GM10266 (cell line): ENCODE results near the gene ZDHHC19.
"Not testable (repeated sequence)": the region's sequence is repeated elsewhere in the genome, so short reads cannot be mapped to it uniquely, and the experiment has no call there.

Source experiments
- DNase-seq: peaks from one replicate; pipeline ENCODE4 v3.0.0; 2012; ENCODE audit errors: extremely low spot score
- TF ChIP-seq, protein P1 (sequence below): IDR thresholded peaks from 2 replicates; pipeline ENCODE4 v1.5.1; 2012; ENCODE audit warnings: mild to moderate bottlenecking, low read depth; ENCODE audit not compliant: control insufficient read depth, insufficient read depth; ENCODE audit errors: missing control alignments

Gene ZDHHC19

DNA sequence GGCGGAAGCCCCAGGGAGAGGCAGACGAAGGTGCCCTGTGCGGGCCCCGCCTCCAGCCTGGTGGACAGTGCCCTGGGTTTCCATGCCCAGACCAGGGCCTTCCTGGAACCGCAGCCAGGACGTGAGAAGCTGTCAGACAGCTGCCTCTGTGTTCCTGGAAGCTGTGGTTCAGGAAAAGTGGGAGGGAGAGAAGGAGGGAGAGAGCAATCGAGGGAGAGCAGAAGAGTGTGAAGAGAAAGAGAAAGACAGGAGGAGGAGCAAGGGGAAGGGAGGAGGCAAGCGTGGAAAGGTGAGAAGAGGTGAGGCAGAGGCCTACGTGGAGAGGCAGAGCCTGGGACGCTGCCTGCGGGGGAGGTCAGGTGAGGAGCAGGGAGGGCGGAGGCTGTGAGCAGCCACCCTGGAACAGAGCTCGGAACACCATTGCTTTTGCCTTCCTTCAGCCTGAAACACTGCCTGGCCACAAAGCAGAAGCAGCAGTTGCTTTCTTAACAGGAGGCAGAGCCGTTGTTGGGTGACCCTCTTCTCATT is 18.6 kb downstream of the ZDHHC19 start:
- DNase-seq = no peak
- TF ChIP-seq, protein P1, sequence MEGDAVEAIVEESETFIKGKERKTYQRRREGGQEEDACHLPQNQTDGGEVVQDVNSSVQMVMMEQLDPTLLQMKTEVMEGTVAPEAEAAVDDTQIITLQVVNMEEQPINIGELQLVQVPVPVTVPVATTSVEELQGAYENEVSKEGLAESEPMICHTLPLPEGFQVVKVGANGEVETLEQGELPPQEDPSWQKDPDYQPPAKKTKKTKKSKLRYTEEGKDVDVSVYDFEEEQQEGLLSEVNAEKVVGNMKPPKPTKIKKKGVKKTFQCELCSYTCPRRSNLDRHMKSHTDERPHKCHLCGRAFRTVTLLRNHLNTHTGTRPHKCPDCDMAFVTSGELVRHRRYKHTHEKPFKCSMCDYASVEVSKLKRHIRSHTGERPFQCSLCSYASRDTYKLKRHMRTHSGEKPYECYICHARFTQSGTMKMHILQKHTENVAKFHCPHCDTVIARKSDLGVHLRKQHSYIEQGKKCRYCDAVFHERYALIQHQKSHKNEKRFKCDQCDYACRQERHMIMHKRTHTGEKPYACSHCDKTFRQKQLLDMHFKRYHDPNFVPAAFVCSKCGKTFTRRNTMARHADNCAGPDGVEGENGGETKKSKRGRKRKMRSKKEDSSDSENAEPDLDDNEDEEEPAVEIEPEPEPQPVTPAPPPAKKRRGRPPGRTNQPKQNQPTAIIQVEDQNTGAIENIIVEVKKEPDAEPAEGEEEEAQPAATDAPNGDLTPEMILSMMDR = no peak

DNA sequence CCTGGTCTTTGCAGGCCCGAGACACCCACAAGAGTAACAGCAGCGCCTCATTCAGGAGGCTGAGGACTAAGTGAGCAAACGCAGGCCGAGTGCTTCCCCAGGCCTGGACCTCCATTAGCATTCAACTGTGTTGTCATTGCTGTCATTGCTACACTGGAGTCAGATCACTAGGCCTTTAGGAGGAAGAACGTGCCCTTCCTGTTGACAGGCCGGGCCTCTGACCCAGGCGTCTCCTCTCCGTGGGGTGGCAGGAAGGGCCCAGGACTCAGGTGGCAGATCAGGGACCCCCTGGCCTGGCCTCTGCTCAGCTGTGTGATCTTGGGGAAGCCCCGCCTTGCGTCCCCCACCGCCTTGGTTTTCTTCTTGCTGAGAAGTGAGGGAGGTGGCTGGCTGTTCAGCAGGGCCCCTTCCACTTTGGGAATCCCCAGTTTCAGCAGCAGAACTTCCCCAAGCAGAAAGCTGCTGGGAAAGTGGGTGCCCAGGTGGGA is 19.1 kb downstream of the ZDHHC19 start:
- TF ChIP-seq, protein P1 = peak; percentile 46
- peak; percentile 72 for DNase-seq

DNA sequence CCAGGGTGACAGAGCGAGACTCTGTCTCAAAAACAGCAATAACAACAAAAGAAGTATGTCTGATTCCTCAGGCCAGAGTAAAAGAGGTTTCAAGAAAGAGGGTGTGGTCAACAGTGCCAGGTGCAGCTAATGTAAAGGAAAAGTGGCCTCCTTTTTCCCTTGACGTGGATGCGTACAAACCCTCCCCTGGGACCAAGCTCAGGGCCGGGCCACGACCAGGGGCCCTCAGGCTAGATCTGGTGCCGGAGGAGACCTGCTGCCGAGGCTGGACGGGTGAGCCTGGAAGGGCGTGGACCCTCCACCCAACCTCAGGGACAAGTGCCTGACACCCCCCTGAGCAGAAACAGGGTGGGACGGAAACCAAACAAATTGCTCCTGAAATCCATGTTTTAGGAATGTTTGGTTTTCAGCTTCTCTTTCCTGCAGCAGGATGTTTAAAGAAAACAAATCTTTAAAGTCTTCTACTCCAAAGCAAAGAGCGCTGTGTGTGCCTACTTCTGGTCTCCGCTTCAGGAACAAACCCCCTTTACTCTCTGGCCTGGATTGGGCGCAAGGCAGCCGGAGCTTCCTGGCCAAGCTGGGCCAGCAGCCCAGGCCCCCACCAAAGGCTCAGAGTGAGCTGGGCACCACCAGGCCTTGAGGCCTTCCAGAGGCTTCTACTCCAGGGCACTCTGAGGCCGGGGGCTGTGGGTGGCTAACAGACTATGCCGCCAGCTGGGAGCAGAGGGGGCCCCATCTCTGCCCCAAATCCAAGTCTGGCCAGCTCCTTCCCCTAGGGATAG is 21.4 kb downstream of the ZDHHC19 start:
- DNase-seq = no peak
- TF ChIP-seq, protein P1 = no peak

DNA sequence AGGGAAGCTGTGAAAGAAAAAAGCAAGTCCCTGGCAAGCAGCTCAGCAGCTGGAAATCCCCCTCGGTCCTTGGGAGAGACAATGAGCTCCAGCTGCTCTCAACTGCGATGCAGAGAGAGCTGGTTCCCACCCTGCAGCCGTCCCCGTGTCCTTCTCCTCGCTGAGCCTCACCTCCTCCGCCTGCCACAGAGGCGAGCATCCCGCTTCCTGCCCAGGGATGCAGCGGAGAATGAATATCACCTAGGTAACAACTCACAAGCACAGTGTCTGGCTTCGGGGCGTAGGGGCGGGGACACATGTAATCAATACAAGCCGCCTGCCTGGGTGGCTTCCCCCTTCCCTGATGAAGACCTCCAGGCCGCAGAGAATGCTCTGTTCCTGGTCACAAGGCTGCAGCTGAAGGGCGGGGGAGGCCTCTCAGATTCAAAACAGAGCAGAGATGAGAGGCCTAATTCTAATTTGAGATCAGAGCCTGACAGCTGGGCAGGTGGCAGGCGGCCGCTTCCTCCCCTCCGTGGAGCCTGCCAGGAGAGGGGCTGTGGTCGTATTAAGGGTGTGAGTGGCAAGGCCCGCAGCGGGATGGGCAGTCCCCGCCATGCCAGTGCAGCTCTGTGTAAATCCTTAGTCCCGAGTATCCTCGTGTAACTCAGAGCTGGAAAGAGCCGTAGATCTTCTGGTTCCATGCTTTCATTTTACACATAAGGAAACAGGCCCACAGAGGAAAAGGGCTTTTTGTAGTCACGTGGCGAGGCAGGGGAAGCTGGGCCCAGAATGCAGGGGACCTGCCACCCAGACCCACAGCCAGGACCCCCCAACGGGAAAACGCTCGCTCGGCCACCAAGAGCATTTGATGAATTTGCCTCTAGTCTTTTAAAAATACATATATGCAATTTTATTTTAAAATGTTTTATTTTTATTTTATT is 24.3 kb downstream of the ZDHHC19 start:
- TF ChIP-seq, protein P1 = no peak
- DNase-seq = peak; percentile 76

DNA sequence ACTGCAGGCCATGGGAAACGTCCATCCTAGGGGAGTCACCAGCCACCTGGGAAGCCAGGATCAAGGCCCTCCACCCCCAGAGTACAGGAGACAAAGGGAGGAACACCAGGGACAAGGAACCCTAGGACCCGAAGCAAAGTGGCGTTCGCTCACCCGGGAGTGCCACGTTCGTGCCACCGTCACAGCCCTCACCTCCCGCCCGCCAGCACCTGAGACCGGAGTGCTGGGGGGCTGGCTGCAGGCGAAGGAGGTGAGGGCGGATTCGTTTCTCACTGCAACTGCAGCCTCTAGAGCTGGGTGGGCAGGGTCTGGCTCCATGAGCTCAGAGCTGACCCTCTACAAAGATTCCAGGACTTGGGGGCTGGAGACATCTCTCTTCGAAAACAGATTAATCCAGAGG is 26.3 kb downstream of the ZDHHC19 start:
- no peak for DNase-seq
- TF ChIP-seq, protein P1 = no peak

DNA sequence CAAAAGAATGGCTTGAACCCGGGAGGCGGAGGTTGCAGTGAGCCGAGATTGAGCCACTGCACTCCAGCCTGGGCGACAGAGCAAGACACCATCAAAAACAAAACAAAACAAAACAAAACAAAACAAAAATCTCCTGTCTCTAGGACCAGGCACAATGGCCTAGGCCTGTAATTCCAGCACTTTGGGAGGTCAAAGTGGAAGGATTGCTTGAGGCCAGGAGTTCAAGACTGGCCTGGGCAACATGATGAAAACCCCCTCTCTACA is 27.1 kb downstream of the ZDHHC19 start:
- not testable (repeated sequence) for DNase-seq

DNA sequence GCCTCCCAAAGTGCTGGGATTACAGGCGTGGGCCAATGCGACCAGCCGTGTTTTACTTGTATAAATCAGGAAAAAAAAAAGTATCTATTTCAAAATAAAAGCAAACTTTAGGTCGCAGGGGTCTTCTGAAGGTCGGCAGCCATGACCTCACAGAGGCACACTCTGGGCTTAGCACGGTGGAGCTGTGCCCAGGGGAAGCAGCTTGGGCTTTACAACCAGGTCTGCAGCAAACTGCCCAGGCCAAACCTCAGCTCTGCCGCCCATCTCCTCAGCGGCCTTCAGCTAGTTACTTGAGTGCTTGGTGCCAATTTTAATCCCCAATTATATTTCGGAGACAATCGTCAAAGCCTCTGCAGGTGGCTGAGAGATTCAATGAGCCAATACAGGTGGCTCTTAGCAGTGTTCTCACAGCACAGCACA is 30.1 kb downstream of the ZDHHC19 start:
- TF ChIP-seq, protein P1 = no peak
- DNase-seq = no peak
